Ishikawa (cell line): ENCODE results near the gene CSRP1.

Experiments used
- CEBPB ChIP-seq: IDR thresholded peaks from 2 replicates; pipeline ENCODE4 v1.6.1; 2012
- CREB1 ChIP-seq: IDR thresholded peaks from 2 replicates; pipeline ENCODE4 v1.6.1; 2012; ENCODE audit warnings: low read depth
- EGR1 ChIP-seq: IDR thresholded peaks from 2 replicates; pipeline ENCODE4 v1.6.1; 2012
- EP300 ChIP-seq: IDR thresholded peaks from 2 replicates; pipeline ENCODE4 v1.6.1; 2012; ENCODE audit warnings: borderline replicate concordance
- FOXM1 ChIP-seq: IDR thresholded peaks from 2 replicates; pipeline ENCODE4 v1.6.1; 2012; ENCODE audit warnings: low read depth, borderline replicate concordance
- MAX ChIP-seq: IDR thresholded peaks from 2 replicates; pipeline ENCODE4 v1.6.1; 2012
- NFIC ChIP-seq: IDR thresholded peaks from 2 replicates; pipeline ENCODE4 v1.6.1; 2012
- RAD21 ChIP-seq: IDR thresholded peaks from 2 replicates; pipeline ENCODE4 v1.6.1; 2012; ENCODE audit warnings: low read depth
- REST ChIP-seq: IDR thresholded peaks from 2 replicates; pipeline ENCODE4 v1.6.1; 2012; ENCODE audit warnings: low read depth, mild to moderate bottlenecking
- TAF1 ChIP-seq: IDR thresholded peaks from 2 replicates; pipeline ENCODE4 v1.6.1; 2012; ENCODE audit warnings: low read depth, mild to moderate bottlenecking
- TCF12 ChIP-seq: IDR thresholded peaks from 2 replicates; pipeline ENCODE4 v1.6.1; 2012; ENCODE audit warnings: low read depth
- TEAD4 ChIP-seq: IDR thresholded peaks from 2 replicates; pipeline ENCODE4 v1.6.1; 2012
- YY1 ChIP-seq: IDR thresholded peaks from 2 replicates; pipeline ENCODE4 v1.6.1; 2012; ENCODE audit warnings: low read depth
- ZBTB7A ChIP-seq: IDR thresholded peaks from 2 replicates; pipeline ENCODE4 v1.6.1; 2012; ENCODE audit warnings: low read depth
- TF ChIP-seq, protein P1 (sequence below): IDR thresholded peaks from 2 replicates; pipeline ENCODE4 v1.6.1; 2012

CSRP1 gene

GRCh38 chr1:201517631-201518030 lies 10.7 kb upstream of the CSRP1 start:
- peak; percentile 56; the same call in 1 of the 2 replicates for TF ChIP-seq TEAD4
- no peak for TF ChIP-seq MAX
- no peak for TF ChIP-seq CREB1
- no peak for TF ChIP-seq YY1

- TF ChIP-seq CREB1 (no peak), TAF1 (no peak), EGR1 (no peak), CEBPB (no peak), YY1 (no peak), RAD21 (no peak), TCF12 (no peak), FOXM1 (no peak), MAX (no peak), NFIC (no peak)
Measured at GRCh38 chr1:201516511-201517127, 9.7 kb upstream of the CSRP1 start.

- TF ChIP-seq EP300 (no peak), TCF12 (no peak), FOXM1 (no peak), REST (no peak), EGR1 (no peak), TAF1 (no peak), YY1 (no peak), CEBPB (no peak), MAX (no peak), NFIC (no peak), ZBTB7A (no peak)
- TF ChIP-seq, protein P1, sequence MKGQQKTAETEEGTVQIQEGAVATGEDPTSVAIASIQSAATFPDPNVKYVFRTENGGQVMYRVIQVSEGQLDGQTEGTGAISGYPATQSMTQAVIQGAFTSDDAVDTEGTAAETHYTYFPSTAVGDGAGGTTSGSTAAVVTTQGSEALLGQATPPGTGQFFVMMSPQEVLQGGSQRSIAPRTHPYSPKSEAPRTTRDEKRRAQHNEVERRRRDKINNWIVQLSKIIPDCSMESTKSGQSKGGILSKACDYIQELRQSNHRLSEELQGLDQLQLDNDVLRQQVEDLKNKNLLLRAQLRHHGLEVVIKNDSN: no peak
Measured at GRCh38 chr1:201515895-201516294, 9.0 kb upstream of the CSRP1 start.

DNA sequence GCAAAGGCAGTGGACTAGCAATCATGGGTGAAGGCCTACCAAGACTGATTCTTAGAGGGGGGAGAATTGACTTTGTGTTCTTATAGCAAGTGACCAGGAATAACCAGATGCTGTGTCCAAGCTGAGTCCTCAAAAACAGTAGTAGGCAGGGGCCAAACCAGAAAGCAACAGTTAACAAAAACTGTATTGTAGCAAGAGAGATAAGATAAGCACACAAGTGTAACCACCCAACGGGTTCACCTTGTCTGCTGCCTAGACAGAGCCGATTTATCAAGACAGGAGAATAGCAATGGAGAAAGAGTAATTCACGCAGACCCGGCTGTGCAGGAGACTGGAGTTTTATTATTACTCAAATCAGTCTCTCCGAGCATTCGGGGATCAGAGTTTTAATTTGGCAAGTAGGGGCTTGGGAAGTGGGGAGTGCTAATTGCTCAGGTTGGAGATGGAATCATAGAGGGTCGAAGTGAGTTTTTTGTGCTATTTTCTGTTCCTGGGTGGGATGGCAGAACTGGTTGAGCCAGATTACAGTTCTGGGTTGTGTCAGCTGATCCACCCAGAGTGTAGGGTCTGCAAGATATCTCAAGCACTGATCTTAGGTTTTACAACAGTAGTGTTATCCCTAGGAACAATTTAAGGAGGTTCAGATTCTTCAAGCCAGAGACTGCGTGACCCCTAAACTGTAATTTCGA lies 8.3 kb upstream of the CSRP1 start:
- no peak for TF ChIP-seq CREB1
- TF ChIP-seq EGR1: no peak
- TF ChIP-seq EP300: no peak
- no peak for TF ChIP-seq MAX
- TF ChIP-seq NFIC: no peak
- no peak for TF ChIP-seq TEAD4
- TF ChIP-seq TCF12: no peak
- TF ChIP-seq CEBPB: no peak
- TF ChIP-seq TAF1: no peak
- TF ChIP-seq FOXM1: no peak

DNA sequence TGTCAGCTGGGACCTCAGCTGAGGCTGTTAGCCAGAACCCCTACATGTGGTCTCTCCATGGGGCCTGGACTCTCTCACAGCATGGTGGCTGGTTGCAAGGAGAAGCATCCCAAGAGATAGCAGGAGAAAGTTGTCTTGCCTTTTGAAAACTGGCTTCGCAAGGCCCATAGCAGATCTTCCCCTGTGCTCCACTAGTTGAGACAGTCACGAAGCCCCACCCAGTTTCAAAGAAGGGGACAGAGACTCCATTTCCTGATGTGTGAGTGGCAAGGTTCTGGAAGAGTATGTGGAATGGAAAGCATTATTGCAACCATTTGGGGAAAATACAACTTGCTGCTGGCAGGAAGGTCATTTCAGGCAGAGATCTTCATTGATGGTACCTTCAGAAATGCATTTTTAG lies 7.5 kb upstream of the CSRP1 start:
- TF ChIP-seq, protein P1: no peak
- no peak for TF ChIP-seq ZBTB7A
- no peak for TF ChIP-seq RAD21
- TF ChIP-seq EGR1: no peak
- TF ChIP-seq TCF12: no peak
- no peak for TF ChIP-seq YY1
- no peak for TF ChIP-seq TAF1
- TF ChIP-seq CREB1: no peak
- TF ChIP-seq REST: no peak
- TF ChIP-seq CEBPB: no peak
- no peak for TF ChIP-seq MAX
